HEK293T (cell line): ENCODE results near the gene APOBEC3A.
"Not testable (repeated sequence)": the region's sequence is repeated elsewhere in the genome, so short reads cannot be mapped to it uniquely, and the experiment has no call there.

Source experiments
- CTCF ChIA-PET: fragments of 350-600 bp; formaldehyde crosslinking; extraction: SDS; loops from one replicate; lab custom pipeline; 2021; ENCODE audit warnings: antibody characterized with exemption, inconsistent platforms; lab: Yijun Ruan, JAX
- POLR2A ChIA-PET: fragments of 350-600 bp; formaldehyde crosslinking; extraction: SDS; loops from one replicate; lab custom pipeline; 2020; ENCODE audit warnings: antibody characterized with exemption, inconsistent platforms; lab: Yijun Ruan, JAX
- DNase-seq: peaks from one replicate; pipeline ENCODE4 v3.0.0; 2012; ENCODE audit warnings: mixed read lengths; ENCODE audit errors: extremely low spot score
- ARNT ChIP-seq: fragments of 450-650 bp; IDR thresholded peaks from 2 replicates; pipeline ENCODE4 v1.6.1; 2017; ENCODE audit warnings: mild to moderate bottlenecking
- BHLHE40 ChIP-seq: fragments of 450-650 bp; IDR thresholded peaks from 2 replicates; pipeline ENCODE4 v1.6.1; 2016; ENCODE audit warnings: mild to moderate bottlenecking, moderate library complexity, borderline replicate concordance
- CTBP1 ChIP-seq: fragments of 450-650 bp; IDR thresholded peaks from 2 replicates; pipeline ENCODE4 v1.6.1; 2016; ENCODE audit warnings: borderline replicate concordance
- ELF4 ChIP-seq: fragments of 450-650 bp; IDR thresholded peaks from 2 replicates; pipeline ENCODE4 v1.6.1; 2017; ENCODE audit warnings: antibody characterized with exemption
- FOXA1 ChIP-seq: fragments of 450-650 bp; IDR thresholded peaks from 2 replicates; pipeline ENCODE4 v1.6.1; 2016; ENCODE audit warnings: mild to moderate bottlenecking
- FOXK2 ChIP-seq: fragments of 450-650 bp; IDR thresholded peaks from 2 replicates; pipeline ENCODE4 v1.6.1; 2016; ENCODE audit warnings: mild to moderate bottlenecking
- FOXM1 ChIP-seq: fragments of 450-650 bp; IDR thresholded peaks from 2 replicates; pipeline ENCODE4 v1.6.1; 2017; ENCODE audit warnings: mild to moderate bottlenecking, borderline replicate concordance
- HDGF ChIP-seq: fragments of 450-650 bp; IDR thresholded peaks from 2 replicates; pipeline ENCODE4 v1.6.1; 2017; ENCODE audit warnings: antibody characterized with exemption, borderline replicate concordance
- L3MBTL2 ChIP-seq: fragments of 450-650 bp; conservative IDR thresholded peaks from 2 replicates; pipeline ENCODE4 v1.6.1; 2016; ENCODE audit warnings: mild to moderate bottlenecking
- LEF1 ChIP-seq: fragments of 450-650 bp; IDR thresholded peaks from 2 replicates; pipeline ENCODE4 v1.6.1; 2017; ENCODE audit warnings: mild to moderate bottlenecking, borderline replicate concordance
- NFRKB ChIP-seq: fragments of 450-650 bp; IDR thresholded peaks from 2 replicates; pipeline ENCODE4 v1.6.1; 2016; ENCODE audit warnings: mild to moderate bottlenecking, moderate library complexity
- PKNOX1 ChIP-seq: fragments of 450-650 bp; IDR thresholded peaks from 2 replicates; pipeline ENCODE4 v1.6.1; 2016
- SP1 ChIP-seq: fragments of 450-650 bp; IDR thresholded peaks from 2 replicates; pipeline ENCODE4 v1.6.1; 2017
- SUZ12 ChIP-seq: fragments of 450-650 bp; IDR thresholded peaks from 2 replicates; pipeline ENCODE4 v1.6.1; 2016; ENCODE audit warnings: mild to moderate bottlenecking
- TARDBP ChIP-seq: fragments of 450-650 bp; IDR thresholded peaks from 2 replicates; pipeline ENCODE4 v1.6.1; 2016
- ZNF384 ChIP-seq: fragments of 450-650 bp; IDR thresholded peaks from 2 replicates; pipeline ENCODE4 v1.6.1; 2016

The APOBEC3A gene

GRCh38 chr22:38981992-38982927, 24.9 kb downstream of the APOBEC3A start, which contains the start of gene APOBEC3B:
Gene APOBEC3B (plus strand): TSS chr22:38982347. CDS start chr22:38982454, 107 bp downstream.
- TF ChIP-seq L3MBTL2, result peak; percentile 73
- TF ChIP-seq SUZ12, result no peak
- CTCF ChIA-PET, result interaction anchor here (1.0 to 2.3 kb wide), 2 partner anchors 9 to 21 kb away, joined by 3 to 16 read pairs; no protein-coding TSS in a partner anchor

GRCh38 chr22:38984224-38984623, 26.8 kb downstream of the APOBEC3A start:
- ChIA-PET POLR2A (interaction anchor here (1.1 kb wide), 1 partner anchor 12 kb away, joined by 4 read pairs; no protein-coding TSS in a partner anchor), CTCF (no interaction called here)
- no peak for TF ChIP-seq FOXK2
- peak; percentile 51; the same call in 1 of the 2 replicates for TF ChIP-seq PKNOX1
- no peak for DNase-seq

More at GRCh38 chr22:38981992-38982927, 24.9 kb downstream of the APOBEC3A start, which contains the start of gene APOBEC3B:
- DNase-seq, result no peak
- POLR2A ChIA-PET, result interaction anchor here (1.0 to 1.3 kb wide), 2 partner anchors 16 to 21 kb away, joined by 3 to 5 read pairs; no protein-coding TSS in a partner anchor

GRCh38 chr22:38984784-38985757, 27.7 kb downstream of the APOBEC3A start:
- POLR2A ChIA-PET, result interaction anchor here (1.1 kb wide), 1 partner anchor 11 kb away, joined by 4 read pairs; no protein-coding TSS in a partner anchor
- DNase-seq, CTCF ChIA-PET: not testable (repeated sequence)

- POLR2A ChIA-PET, result no interaction called here
- CTCF ChIA-PET, result no interaction called here
Measured at GRCh38 chr22:38986629-38987028, 29.2 kb downstream of the APOBEC3A start.

GRCh38 chr22:38987171-38987895, 29.9 kb downstream of the APOBEC3A start:
- ChIA-PET CTCF (no interaction called here), POLR2A (no interaction called here)
- no peak for TF ChIP-seq CTBP1
- TF ChIP-seq SP1, result no peak
- DNase-seq, result no peak

More at GRCh38 chr22:38986629-38987028, 29.2 kb downstream of the APOBEC3A start:
- TF ChIP-seq NFRKB (no peak), ZNF384 (no peak), TARDBP (no peak), ARNT (no peak), HDGF (no peak), L3MBTL2 (no peak), PKNOX1 (no peak), FOXA1 (no peak), CTBP1 (no peak), BHLHE40 (no peak), FOXK2 (no peak), FOXM1 (no peak), SP1 (no peak), LEF1 (no peak), ELF4 (no peak), SUZ12 (no peak)
- DNase-seq, result no peak

GRCh38 chr22:38989466-38989865, 32.1 kb downstream of the APOBEC3A start:
- TF ChIP-seq ZNF384, result no peak
- no peak for TF ChIP-seq SUZ12
- TF ChIP-seq FOXA1, result no peak
- TF ChIP-seq BHLHE40, result no peak
- no peak for TF ChIP-seq PKNOX1
- TF ChIP-seq TARDBP, result no peak
- no peak for TF ChIP-seq L3MBTL2
- no peak for TF ChIP-seq LEF1
- no peak for TF ChIP-seq NFRKB
- no peak for TF ChIP-seq ELF4
- no peak for TF ChIP-seq ARNT
- TF ChIP-seq FOXM1, result no peak
- TF ChIP-seq FOXK2, result no peak
- TF ChIP-seq HDGF, result no peak
- no peak for TF ChIP-seq SP1
- TF ChIP-seq CTBP1, result no peak
- DNase-seq, result no peak
- ChIA-PET CTCF (no interaction called here), POLR2A (no interaction called here)

GRCh38 chr22:38992871-38993371, 35.5 kb downstream of the APOBEC3A start:
- DNase-seq, POLR2A ChIA-PET, CTCF ChIA-PET: not testable (repeated sequence)
